ENCODE measurements around the gene TTLL11. TPM values are rescaled to one million over a fixed set of nuclear protein-coding genes. Genes with fewer than 3 reads are reported as not detected.

Gene TTLL11
- total RNA-seq, 1 experiment from 2014 or later = 13.6 TPM

GRCh38 chr9:121785673-121786542 lies 307.2 kb downstream of the TTLL11 start:
- Mint-ChIP-seq H3K36me3 (ENCODE audit: insufficient read depth, unreplicated experiment) (peaks cover 2% of the 10 kb centered on the region), H3K27me3 (ENCODE audit: insufficient read depth, unreplicated experiment) (peaks cover 5% of the 10 kb centered on the region), H3K4me1 (ENCODE audit: insufficient read depth, unreplicated experiment) (no peaks in the 10 kb centered on the region), H3K4me3 (ENCODE audit: unreplicated experiment) (no peak overlapping the region), H3K9me3 (ENCODE audit: unreplicated experiment) (no peaks in the 10 kb centered on the region), H3K27ac (ENCODE audit: low read depth, unreplicated experiment) (no peak overlapping the region)
- DNase-seq (ENCODE audit: unreplicated experiment) = no peak
- intact Hi-C loops (cut with micrococcal nuclease) = no loop called here
- TF ChIP-seq CTCF (IDR thresholded peaks at IDR 0.05; ENCODE audit: unreplicated experiment) = no peak
- no TSS peak for BruUV-seq (replicated peaks)
- POLR2A ChIA-PET = no interaction called here
- CTCF ChIA-PET = no interaction called here

- ChIA-PET POLR2A (no interaction called here), CTCF (no interaction called here)
- BruUV-seq (replicated peaks) = no TSS peak
Observed at GRCh38 chr9:121784731-121785411, 308.2 kb downstream of the TTLL11 start.

GRCh38 chr9:121783521-121784507 lies 309.3 kb downstream of the TTLL11 start:
- no peaks in the 10 kb centered on the region for H3K27me3 Mint-ChIP-seq (ENCODE audit: insufficient read depth, unreplicated experiment)
- POLR2A ChIA-PET = no interaction called here

More at GRCh38 chr9:121784731-121785411, 308.2 kb downstream of the TTLL11 start:
- Mint-ChIP-seq H3K9me3 (ENCODE audit: unreplicated experiment) (no peaks in the 10 kb centered on the region), H3K36me3 (ENCODE audit: insufficient read depth, unreplicated experiment) (peaks cover 12% of the 10 kb centered on the region), H3K27me3 (ENCODE audit: insufficient read depth, unreplicated experiment) (no peaks in the 10 kb centered on the region), H3K27ac (ENCODE audit: low read depth, unreplicated experiment) (no peak overlapping the region), H3K4me1 (ENCODE audit: insufficient read depth, unreplicated experiment) (no peaks in the 10 kb centered on the region), H3K4me3 (ENCODE audit: unreplicated experiment) (no peak overlapping the region)
- TF ChIP-seq CTCF (IDR thresholded peaks at IDR 0.05; ENCODE audit: unreplicated experiment) = no peak
- intact Hi-C loops (cut with micrococcal nuclease) = no loop called here
- no peak for DNase-seq (ENCODE audit: unreplicated experiment)

More at GRCh38 chr9:121783521-121784507, 309.3 kb downstream of the TTLL11 start:
- BruUV-seq (replicated peaks) = no TSS peak
- Mint-ChIP-seq H3K4me1 (ENCODE audit: insufficient read depth, unreplicated experiment) (no peaks in the 10 kb centered on the region), H3K9me3 (ENCODE audit: unreplicated experiment) (peaks cover 5% of the 10 kb centered on the region), H3K36me3 (ENCODE audit: insufficient read depth, unreplicated experiment) (peaks cover 19% of the 10 kb centered on the region), H3K27ac (ENCODE audit: low read depth, unreplicated experiment) (no peak overlapping the region), H3K4me3 (ENCODE audit: unreplicated experiment) (no peak overlapping the region)
- DNase-seq (ENCODE audit: unreplicated experiment) = no peak
- intact Hi-C loops (cut with micrococcal nuclease) = no loop called here
- CTCF ChIA-PET = interaction anchor here (0.6 to 0.7 kb wide), 2 partner anchors 12 to 96 kb away, joined by 3 read pairs; no protein-coding TSS in a partner anchor
- no peak for TF ChIP-seq CTCF (IDR thresholded peaks at IDR 0.05; ENCODE audit: unreplicated experiment)
